BJ (cell line): ENCODE results near the gene UBE3A. TPM values are rescaled to one million over a fixed set of nuclear protein-coding genes. Genes with fewer than 3 reads are reported as not detected.

Experiments used
- CTCF ChIA-PET: fragments of 350-600 bp; formaldehyde crosslinking; extraction: SDS; loops from one replicate; lab custom pipeline; 2021; ENCODE audit warnings: antibody characterized with exemption, inconsistent platforms; lab: Yijun Ruan, JAX
- POLR2A ChIA-PET: fragments of 300-600 bp; sonication (Branson Sonifier 250); formaldehyde crosslinking; extraction: SDS; loops from one replicate; lab custom pipeline; 2021; ENCODE audit warnings: antibody characterized with exemption; lab: Charles Lee
- DNase-seq: peaks from one replicate; pipeline ENCODE4 v3.0.0-alpha.2; 2011; ENCODE audit warnings: low read depth
- H3K27me3 ChIP-seq: 2 replicates; pipeline ENCODE4 v1.6.0; 2011; ENCODE audit warnings: low read length; ENCODE audit not compliant: control insufficient read depth, insufficient read depth
- H3K36me3 ChIP-seq: 2 replicates; pipeline ENCODE4 v1.5.1; 2011; ENCODE audit warnings: low read length; ENCODE audit not compliant: control insufficient read depth, insufficient read depth
- H3K4me3 ChIP-seq: 2 replicates; pipeline ENCODE4 v1.5.1; 2011; ENCODE audit warnings: low read depth, mild to moderate bottlenecking, control low read depth, low read length
- polyA plus RNA-seq: library from polyadenylated mRNA; depleted of rRNA; stranded (reverse); fragments of >200 nt; gene quantifications from 2 replicates; pipeline ENCODE4 v1.2.3, GENCODE V29; 2011
- TF ChIP-seq, protein P1 (sequence below): IDR thresholded peaks from 2 replicates; pipeline ENCODE4 v1.5.1; 2011; ENCODE audit warnings: low read depth, mild to moderate bottlenecking, control low read depth, inconsistent platforms, low read length, moderate library complexity; ENCODE audit not compliant: insufficient read depth

UBE3A gene
- polyA plus RNA-seq, 1 experiment, result 23.5 TPM

- H3K36me3 ChIP-seq, result no peaks in the 10 kb centered on the region
- ChIA-PET POLR2A (no interaction called here), CTCF (no interaction called here)
- DNase-seq, result no peak
- no peak overlapping the region for H3K4me3 ChIP-seq
- TF ChIP-seq, protein P1, sequence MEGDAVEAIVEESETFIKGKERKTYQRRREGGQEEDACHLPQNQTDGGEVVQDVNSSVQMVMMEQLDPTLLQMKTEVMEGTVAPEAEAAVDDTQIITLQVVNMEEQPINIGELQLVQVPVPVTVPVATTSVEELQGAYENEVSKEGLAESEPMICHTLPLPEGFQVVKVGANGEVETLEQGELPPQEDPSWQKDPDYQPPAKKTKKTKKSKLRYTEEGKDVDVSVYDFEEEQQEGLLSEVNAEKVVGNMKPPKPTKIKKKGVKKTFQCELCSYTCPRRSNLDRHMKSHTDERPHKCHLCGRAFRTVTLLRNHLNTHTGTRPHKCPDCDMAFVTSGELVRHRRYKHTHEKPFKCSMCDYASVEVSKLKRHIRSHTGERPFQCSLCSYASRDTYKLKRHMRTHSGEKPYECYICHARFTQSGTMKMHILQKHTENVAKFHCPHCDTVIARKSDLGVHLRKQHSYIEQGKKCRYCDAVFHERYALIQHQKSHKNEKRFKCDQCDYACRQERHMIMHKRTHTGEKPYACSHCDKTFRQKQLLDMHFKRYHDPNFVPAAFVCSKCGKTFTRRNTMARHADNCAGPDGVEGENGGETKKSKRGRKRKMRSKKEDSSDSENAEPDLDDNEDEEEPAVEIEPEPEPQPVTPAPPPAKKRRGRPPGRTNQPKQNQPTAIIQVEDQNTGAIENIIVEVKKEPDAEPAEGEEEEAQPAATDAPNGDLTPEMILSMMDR, result no peak
- no peaks in the 10 kb centered on the region for H3K27me3 ChIP-seq
Observed at GRCh38 chr15:25465835-25466234, 27.0 kb upstream of the UBE3A start.

DNA sequence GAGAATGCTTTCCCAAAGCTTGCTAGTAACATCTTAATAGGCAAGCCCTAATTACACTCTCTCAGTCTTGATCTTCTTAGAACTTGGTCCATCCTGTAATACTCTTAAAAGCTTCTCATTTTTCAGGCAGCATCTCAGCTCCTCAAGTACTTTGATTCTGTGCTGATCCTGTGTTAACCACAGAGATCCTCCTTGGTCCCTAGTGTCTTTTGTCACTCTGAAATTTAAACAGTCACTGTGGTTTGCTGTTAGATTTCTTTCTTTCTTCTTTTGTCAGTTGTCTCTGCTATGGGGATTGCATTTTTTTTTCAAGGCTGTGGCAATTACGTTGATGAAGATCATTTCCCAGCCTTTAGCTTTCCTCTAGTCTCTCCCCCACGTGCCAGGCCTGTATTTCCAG lies 26.0 kb upstream of the UBE3A start:
- no peak for DNase-seq
- POLR2A ChIA-PET, result no interaction called here
- CTCF ChIA-PET, result no interaction called here
- Histone ChIP-seq H3K27me3 (no peaks in the 10 kb centered on the region), H3K4me3 (no peak overlapping the region), H3K36me3 (no peaks in the 10 kb centered on the region)
- TF ChIP-seq, protein P1, result no peak

- H3K4me3 ChIP-seq, result no peak overlapping the region
- no peak for DNase-seq
- CTCF ChIA-PET, result no interaction called here
- H3K27me3 ChIP-seq, result no peaks in the 10 kb centered on the region
- TF ChIP-seq, protein P1, result no peak
- POLR2A ChIA-PET, result no interaction called here
- H3K36me3 ChIP-seq, result no peaks in the 10 kb centered on the region
Observed at GRCh38 chr15:25464383-25464782, 25.6 kb upstream of the UBE3A start.

DNA sequence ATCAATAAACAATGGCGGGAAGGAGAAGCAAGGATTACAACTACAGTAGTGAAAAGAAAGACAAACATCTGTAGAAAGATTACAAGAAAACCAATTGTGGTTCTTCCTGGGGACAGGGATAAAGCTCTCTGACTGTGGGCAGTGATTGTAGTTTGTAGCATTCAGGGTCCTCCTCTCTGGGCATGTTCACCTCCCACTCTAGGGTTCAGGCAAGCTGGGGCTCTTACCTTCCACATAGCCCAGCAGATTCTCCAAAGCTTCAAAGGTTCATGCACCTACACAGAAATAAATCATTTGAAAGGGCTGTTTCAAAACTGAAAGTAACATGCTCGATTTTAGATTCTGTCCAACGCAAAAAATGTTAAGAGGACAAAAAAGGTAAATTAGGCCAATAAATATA lies 17.4 kb upstream of the UBE3A start:
- POLR2A ChIA-PET, result no interaction called here
- Histone ChIP-seq H3K27me3 (no peaks in the 10 kb centered on the region), H3K4me3 (no peak overlapping the region), H3K36me3 (no peaks in the 10 kb centered on the region)
- TF ChIP-seq, protein P1, result no peak
- DNase-seq, result no peak
- CTCF ChIA-PET, result interaction anchor here (0.7 kb wide), 1 partner anchor 16 kb away, joined by 3 read pairs; no protein-coding TSS in a partner anchor

DNA sequence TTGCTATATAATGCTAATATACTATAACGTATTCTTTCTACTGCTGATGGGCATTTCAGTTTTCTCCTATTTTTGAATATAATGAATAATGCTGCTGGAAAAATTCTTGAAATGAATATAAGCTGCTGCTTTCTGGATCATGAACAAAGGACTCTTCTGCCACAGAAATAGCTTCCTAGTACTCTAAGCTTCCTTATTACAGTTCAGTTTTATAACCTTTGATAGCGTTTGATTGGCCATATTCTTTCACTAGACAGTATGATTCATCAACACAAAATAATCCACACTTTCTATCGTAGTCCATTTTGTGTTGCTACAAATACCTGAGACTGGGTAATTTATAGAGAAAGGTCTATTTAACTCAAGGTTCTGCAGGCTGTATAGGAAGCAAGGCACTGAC lies 16.4 kb upstream of the UBE3A start:
- POLR2A ChIA-PET, result no interaction called here
- TF ChIP-seq, protein P1, result no peak
- CTCF ChIA-PET, result no interaction called here
- Histone ChIP-seq H3K4me3 (no peak overlapping the region), H3K36me3 (no peaks in the 10 kb centered on the region), H3K27me3 (no peaks in the 10 kb centered on the region)
- no peak for DNase-seq
